Hepatic stellate cell (primary cell): Measurements from ENCODE around the gene TNFAIP8.

Source experiments
- DNase-seq: peaks from one replicate; pipeline ENCODE4 v3.0.0; 2011; ENCODE audit warnings: low spot score

The TNFAIP8 gene

DNA sequence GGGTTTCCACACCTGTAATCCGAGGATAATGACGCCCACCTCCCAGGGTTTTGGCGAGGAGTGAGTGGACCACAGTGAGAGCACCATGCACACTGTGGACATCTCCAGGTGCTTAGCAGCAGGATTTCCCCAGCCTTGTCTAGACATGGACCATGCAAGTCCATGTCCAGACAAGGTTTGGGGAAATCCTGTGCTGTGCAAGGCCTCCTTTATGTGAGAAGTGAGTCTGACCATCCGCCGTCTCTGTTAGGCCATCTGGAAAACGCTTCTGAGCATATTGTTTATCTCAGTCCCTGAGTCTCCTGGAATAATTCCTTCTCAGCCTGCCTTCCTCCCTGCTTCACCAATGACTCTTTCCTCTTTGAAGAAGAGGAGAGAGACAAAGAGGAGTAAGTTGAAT, 26.2 kb upstream of the TNFAIP8 start:
- DNase-seq = no peak

DNA sequence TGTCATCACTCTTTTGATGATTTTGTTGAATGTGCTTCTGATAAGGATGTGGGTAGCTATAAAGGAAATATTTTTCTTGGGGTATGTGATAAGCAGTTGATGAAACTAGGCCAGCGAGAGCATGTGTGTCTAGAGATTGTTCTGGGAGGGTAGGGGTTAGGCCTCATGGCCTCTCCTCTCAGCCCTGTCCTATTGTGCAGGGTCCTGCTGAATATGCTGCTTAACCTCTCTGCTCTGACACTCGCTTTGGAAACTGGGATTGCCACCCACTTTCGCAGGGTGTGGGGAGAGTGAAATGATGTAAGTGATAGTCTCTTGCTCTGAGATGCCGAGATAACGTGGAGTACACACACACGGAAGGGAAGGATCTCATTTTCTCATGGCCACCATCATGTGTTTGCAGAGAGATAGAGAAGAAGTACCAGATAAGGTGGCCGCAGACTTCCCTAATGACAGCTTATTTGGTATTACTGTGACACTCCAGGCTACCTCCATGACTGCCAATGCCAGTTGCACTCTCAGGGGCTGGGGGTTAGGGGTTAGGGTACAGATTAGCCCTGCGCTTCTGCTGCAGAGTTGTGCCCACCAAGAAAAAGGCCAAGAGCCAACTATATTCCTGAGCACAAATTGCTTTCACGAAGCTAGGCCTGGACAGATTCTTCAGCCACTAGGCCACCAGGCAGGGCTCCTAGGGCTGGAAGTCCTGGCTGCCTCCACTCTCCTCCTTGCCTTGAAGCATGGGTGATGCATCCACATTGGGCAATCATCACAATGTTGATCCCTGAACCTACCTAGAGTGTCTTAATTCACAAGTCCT, 25.2 kb upstream of the TNFAIP8 start:
- no peak for DNase-seq

DNA sequence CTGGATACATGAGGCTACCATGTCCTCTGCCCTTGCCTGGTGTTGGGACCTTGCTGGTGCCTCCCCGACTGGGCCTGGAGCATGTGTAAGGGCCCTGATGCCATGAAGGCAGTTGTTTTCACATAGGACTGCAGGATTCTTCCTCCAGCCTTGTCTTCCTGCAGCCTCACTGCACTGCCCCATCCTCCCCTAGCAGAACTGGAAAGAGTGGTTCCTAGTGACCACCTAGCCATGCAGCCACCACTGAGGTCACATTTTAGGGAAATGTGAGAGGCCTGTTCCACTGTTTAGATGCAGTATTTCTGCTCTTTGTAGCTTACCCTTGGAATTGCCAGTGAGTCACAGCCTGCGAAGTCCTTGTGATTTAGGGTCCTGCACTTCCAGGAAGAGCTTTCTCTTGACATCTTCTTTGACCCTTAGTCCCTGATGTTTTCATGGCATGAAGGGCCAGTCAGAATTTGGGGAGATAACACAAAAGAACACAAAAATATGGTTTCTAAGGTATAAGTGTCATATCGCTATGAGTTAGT, 24.2 kb upstream of the TNFAIP8 start:
- no peak for DNase-seq

DNA sequence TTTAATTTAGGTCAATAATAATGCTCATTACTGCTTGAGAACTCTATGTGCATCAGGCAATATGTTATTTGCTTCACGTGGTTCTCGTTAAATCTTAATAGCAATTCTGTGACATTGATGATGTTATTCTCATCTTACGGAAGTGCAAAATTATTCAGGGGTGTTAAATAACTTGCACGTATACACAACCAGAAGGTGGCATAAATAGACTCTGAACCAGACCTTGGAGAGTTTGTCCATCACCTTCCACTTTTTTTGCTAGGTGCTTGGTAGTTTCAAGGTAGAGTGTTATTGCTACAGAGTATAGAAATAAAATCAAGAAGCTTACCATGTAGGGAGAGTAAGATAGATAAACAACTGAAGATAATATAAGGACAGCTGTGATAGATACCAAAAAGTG, 23.6 kb upstream of the TNFAIP8 start:
- DNase-seq = no peak

DNA sequence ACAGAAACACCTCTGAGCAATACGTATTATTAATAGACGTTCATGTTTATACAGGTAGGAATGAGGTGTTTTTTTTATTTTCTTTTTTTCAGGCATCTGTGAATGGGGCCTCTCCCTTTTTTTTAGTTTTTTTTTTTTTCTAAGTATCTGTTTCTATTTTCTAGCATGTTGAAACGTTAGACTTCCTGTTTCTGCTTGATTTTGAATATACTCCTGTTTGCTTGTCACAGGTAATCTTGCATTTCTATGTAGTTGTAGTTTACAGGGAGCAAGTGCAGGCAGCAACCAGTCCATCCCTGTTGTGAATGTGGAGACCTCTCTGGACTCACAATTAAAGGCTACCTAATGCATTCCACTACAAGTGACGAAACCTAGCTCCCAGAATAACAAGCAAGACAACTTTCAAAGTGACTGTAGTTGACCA, 22.8 kb upstream of the TNFAIP8 start:
- no peak for DNase-seq

DNA sequence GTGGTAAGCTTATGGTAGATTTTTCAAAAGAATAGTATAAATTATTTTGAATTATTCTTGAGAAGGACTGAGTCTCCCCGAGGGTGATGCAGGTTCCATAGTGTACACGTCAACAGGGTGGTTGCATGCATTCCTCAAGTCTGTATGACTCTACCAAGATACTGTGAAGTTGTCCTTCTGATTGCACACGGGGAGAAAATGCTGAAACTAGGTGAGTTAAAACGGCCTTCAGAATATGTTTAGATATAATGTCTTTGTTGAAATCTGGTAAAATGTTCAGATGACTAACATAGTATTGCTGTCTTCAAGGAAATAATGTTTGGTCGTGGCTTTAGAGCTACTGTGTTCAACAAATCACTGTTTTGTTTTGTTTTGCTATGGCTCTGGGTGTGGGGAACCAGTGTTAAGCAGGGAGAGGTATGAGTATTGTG, 22.4 kb upstream of the TNFAIP8 start:
- DNase-seq = no peak

DNA sequence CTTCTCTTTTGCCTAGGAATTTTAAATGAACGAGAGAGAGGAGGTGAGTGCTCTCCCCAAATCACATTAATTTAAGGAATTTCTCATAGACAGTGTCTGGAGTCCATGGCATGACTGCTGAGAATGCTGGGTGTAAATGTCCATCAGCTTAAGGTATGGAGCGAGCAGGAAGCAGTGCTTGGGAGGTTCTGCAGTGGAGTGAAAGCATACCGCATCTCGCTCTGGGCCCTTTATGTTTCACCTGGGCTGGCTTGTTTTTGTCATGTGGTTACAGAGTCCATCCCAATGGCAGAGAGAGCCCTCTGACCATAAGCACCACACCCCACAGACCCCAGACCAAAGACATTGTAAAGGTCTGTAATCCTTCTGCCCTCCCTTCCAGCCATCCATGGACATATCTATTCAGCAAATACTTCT, 20.6 kb upstream of the TNFAIP8 start:
- no peak for DNase-seq

DNA sequence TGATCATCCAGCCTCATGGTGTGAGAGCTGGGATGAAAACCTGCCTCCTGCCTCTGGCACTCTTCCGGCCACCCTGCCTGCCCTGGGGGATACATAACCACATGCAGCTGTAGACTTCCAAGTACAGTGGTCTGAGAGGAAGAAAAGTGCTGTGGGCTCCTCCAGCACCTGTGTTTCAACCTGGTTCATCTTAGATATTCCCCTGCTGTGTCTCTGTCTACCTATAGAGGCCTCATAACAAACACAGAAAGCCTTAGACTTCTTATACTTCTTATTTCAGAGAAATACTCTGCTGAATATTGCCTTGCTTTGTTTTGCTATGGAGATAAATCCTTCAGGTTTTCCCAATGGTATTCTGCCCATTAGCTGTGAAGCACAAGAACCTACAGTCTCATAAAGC, 19.6 kb upstream of the TNFAIP8 start:
- DNase-seq = no peak

DNA sequence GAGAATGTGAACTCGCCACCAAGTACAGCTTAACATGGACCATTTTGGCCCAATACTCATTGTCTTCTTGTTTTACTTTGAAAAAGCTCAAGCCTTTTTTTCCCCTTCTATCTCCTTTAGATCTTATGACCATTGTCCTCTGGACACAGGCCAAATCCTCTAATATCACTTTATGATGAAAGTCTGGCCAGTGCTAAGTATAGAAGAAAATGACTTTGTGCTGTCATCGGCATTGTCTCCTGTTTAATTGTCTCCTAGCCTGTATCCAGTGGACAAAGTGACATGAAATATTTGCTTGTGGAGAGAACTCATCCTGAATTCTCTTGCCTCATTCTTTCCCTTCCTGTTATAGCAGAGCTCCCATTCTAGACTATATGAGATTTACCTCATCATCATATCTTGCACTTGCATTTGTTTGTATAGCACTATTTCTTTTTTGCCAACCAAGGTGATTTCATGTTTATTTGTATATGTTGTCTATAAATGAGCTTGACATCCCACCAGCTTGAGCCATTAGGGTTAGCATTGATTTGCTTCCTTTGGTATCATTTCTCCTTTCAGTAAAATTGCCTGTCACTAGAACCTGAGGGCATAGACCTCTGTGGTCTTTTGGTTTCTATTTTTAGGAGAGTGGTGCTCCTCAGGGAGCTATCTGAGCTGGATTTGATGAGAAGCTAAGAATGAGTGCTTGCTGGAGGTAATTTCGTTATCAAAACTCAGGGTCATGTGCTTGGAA, 18.8 kb upstream of the TNFAIP8 start:
- no peak for DNase-seq

DNA sequence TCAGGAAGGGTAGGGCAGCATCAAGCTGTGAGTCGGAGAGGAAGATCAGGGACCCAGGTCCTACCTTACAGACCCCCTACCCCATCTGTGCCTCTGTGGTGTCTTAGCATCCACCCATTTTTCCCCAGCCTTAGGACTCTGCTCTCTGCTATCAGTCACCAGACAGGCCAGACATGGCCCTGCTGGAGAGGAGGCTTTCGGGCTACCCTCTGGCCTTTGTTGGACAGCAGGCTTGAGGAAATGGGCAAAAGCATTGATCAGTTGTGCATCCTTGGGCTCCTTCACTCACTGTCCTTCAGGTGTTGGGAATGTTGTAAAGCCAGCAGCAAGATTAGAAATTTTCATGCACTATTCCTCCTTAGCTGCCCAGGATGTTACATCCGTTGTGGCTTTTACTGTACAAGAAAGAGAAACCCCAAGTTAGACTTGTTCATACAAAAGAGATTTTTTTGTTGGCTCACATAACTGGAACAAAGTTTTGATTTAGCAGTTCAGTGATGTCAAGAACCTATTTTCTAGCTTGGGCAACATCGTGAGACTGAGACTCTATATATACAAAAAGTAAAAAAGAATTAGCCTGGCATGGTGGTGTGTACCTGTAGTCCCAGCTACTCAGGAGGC, 17.4 kb upstream of the TNFAIP8 start:
- DNase-seq = no peak

DNA sequence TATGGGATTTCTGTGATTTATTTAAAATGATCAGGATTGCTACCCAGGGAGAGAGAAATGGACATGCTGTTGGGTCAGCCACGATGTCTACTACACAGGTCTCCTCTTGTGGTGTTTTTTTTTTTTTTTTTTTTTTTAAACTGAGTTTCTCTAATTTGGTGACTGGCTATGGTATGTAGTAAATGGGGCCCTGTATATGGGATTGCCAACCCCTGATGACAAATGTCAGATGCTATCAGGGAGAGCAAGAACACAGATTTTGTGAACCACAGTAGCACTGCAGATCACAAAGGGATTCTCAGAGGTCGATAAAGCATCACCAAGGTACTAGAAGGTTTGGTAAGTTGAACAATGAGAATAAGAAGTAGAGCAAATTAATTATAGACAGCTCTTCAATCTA, 16.5 kb upstream of the TNFAIP8 start:
- DNase-seq = no peak

DNA sequence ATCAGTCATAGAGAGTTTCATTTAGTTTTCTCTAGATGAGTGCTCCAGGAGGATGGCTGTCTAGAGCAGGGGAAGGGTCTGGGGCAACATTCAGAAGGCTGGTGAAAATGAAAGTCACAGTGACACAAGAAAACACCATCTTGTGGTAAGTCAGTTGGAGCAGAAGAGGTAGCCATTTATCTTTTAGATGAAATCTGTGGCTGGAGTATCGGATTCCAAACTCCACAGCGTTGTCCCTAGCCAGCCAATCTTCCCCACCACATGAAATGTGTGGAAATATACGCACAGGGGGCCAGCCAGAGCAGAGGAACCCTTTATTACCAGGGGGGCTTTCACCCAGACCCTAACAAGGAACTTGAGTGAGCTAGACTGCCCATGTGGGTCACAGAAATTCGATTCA, 15.9 kb upstream of the TNFAIP8 start:
- DNase-seq = no peak

DNA sequence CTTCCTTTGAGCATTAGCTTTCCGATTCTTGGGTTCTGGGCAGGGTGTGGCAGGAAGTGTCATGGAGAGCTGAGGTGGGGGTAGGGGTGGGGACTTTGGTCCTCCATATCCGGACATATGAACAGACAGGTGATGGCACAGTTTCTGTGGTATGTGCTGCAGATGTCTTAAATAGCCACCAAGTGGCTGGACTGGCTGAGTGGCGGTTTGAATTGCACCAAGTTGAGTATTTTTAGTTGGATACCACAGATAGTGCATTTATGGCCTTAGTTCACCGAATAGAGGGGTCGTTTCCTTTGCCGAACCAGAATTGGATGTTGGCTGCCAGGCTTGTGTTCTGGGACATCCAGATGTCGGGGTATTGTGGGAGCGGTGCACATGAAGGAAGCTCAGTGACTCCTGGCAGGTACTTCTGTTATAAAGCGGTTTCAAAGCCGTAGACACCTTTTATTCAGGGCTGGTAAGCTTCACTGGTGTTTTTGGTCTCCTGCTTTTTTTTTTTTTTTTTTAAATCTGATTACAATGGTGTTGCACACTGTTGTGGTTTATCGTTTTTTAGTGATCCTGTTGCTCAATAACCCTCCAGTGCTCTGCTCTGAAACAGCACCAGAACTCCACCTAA, 15.1 kb upstream of the TNFAIP8 start:
- DNase-seq = no peak

DNA sequence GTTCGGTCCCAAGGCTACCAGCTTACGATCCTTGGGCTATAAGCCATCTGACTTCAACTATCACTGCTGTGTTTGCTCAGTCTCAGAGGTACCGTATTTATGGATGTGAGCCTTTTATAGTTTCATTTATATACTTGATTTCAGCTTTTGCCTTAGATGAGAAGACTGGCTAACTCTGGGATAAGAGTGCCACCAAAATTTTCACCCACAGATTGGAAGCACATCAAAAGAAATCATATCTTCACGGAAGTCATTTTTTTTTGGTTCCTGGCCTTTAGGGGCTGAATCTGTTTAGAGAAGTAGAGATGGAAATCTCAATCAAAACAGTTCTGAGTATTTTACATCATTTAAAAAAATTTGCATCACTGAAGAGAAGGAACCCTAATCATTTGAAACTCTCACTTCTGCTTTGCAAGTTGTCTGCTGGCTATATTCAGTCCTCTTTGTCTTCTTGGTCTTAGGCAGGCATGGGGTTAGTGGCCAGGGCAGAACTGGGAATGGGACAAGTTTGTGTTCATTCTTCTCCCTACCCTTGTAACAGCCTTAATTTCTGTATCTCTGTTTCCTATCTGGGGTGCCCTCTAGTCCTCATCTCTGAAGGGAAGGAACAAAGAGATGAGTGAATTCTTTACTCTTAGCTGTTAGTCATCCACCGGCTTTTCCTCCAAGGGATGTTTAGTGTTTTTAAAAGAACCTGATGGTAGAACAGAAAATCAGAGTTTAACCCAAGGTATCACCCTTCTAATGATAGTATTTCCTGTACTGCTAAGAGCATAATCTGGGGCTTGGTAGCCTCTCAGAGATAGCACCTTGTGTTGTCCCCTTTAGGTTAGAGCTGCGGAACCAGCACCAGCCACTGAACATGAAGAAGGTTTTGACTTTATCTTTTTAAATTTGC, 14.1 kb upstream of the TNFAIP8 start:
- DNase-seq = no peak

DNA sequence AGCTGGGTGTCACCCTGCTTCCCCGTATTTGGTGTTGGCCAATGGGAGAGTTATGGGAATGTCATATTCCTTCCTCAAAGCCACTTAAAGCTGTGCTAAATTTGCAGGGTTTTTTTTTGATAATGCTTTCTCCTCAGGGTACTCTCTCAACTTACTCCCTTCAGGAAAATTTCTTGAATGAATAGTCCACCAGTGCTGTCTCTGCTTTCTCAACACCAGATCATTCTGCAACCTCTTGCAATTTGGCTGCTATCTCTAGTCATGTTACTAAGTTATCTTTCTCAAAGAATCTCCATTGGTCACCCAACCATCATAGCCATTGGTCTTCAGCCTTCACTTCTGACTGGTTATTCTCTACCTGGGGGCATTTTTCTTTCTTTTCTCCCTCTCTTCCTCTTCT, 13.4 kb upstream of the TNFAIP8 start:
- no peak for DNase-seq

DNA sequence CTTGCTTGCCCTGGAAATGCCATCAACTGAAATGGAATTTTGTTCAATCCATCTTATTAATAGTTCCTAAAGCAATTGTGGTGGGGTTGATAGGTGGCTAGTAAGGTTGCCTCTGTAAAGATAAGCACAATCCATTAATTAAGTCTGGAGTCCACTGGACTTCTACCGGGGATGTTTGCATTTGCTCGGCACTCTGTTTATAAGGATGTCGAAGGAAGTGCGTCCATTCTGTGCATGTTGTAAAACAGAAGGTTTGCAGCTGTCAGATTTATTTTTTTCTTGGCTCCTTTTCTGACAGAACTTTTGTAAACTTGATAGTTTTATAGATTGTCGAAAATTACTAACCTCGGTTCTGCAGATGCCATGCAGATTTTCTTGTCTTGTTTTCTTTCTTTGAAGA, 12.8 kb upstream of the TNFAIP8 start:
- DNase-seq = no peak

DNA sequence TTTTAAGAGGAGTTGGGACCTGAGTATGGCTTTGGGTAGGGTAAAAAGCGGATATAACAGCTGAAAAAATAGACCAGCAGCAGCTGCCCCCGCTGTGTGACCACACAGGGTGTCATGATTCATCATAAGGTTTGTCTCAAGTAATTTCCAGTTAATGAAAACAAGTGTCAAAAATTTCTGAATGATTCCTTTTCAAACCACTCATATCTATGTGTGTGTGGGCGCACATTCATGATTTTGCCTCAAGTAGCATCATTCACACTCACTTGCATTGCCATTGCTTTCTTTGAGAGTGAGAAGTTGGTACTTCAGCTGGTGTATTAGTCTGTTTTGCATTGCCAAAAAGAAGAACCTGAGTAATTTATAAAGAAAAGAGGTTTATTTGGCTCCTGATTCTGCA, 12.1 kb upstream of the TNFAIP8 start:
- DNase-seq = no peak

DNA sequence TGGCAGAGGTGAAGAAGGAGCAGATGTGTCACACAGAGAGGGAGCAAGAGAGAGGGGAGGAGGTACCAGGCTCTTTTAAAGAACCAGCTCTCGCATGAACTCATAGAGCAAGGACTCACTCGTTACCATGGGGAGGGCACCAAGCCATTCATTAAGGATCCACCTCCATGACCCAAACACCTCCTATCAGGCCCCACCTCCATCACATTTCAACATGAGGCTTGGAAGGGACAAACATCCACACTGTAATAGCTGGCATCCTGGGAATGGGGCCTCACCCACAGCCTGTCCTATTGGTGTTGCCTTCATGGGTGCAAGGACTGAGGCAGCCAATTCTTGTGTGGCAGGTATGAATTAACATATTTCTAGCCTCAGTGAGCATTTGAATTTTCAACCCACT, 11.6 kb upstream of the TNFAIP8 start:
- DNase-seq = no peak

DNA sequence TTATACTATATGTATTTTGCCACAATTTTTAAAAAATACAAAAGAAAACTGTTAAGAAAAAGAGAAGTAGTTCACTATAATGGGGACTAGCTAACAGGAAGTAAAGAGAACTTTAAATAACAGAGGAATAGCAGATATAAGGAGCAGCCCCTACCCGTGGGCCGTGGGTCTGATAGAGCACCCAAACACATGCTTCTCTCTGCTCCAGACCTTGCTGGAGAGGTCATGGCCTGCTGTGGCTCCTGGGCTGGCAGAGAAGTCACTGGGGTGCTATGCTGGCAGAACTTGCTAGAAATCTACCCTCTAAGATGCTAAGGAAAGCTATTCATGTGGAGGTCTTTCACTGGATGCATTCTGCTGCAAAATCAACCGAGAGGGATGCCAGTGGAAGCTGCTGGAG, 10.0 kb upstream of the TNFAIP8 start:
- no peak for DNase-seq

DNA sequence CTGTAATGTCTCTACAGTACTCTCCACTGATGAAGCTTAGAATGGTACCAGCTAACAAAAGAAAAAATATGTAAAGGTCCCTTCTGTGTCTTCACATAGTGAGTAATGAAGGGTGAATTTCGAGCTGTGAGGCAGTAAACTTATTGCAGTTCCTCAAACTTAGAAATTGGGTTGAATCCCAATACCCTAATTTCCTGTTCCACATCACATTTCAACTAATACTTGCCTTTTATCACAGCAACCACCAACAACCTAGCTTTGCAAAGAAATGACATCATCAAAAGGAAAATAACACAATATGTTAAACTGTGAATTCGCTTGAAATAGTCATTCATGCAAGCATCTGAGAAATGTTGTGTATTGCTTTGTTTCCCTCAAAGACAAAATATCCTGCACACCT, 9.4 kb upstream of the TNFAIP8 start:
- DNase-seq = no peak

DNA sequence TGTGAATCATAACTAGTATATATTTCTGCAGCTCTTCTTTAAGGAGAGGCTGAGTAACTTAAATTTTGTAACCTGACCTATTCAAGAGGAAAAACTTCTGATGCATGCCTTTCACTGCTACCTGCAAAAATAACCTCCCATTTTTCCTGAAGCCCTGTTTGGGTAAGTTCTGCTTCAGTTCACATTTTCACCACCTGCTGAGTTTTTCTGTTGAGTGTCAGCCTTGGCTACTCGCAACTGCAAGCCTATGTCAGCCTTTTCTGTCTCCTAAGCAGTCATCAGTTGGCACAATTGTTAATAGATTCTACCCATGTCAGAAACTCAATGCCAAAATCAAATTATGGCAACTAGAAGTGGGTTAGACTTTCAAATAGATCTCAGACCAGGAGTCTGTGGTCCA, 8.2 kb upstream of the TNFAIP8 start:
- DNase-seq = no peak
